Neuron (in vitro differentiated cells): ENCODE data around the gene TYW1.
"Not testable (repeated sequence)": the region's sequence is repeated elsewhere in the genome, so short reads cannot be mapped to it uniquely, and the experiment has no call there.

Experiments used
- H2AFZ ChIP-seq: one replicate; pipeline ENCODE4 v1.6.1; 2013; ENCODE audit warnings: low read depth, mild to moderate bottlenecking, inconsistent platforms, low read length, moderate library complexity
- H3K27me3 ChIP-seq: one replicate; pipeline ENCODE4 v1.6.1; 2013; ENCODE audit warnings: low read length; ENCODE audit not compliant: insufficient read depth
- H3K36me3 ChIP-seq: one replicate; pipeline ENCODE4 v1.6.1; 2013; ENCODE audit warnings: low read length; ENCODE audit not compliant: insufficient read depth
- H3K4me1 ChIP-seq: one replicate; pipeline ENCODE4 v1.6.1; 2013; ENCODE audit warnings: low read length; ENCODE audit not compliant: insufficient read depth
- H3K4me3 ChIP-seq: 2 replicates; pipeline ENCODE4 v1.5.1; 2013; ENCODE audit warnings: mild to moderate bottlenecking, low read length, moderate library complexity
- H3K9me3 ChIP-seq: one replicate; pipeline ENCODE4 v1.6.1; 2013; ENCODE audit warnings: low read length

Gene TYW1

DNA sequence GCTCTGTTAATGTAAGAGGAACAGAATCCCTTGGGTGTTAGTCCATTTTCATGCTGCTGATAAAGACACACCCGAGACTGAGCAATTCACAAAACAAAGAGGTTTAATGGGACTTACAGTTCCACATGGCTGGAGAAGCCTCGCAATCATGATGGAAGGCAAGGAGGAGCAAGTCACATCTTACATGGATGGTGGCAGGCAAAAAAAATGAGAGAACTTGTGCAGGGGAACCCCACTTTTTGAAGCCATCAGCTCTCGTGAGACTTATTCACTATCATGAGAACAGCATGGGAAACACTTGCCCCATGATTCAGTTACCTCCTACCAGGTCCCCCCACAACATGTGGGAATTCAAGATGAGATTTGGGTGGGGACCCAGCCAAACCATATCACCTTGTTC lies 143.2 kb downstream of the TYW1 start:
- H3K4me1 ChIP-seq, H3K36me3 ChIP-seq, H3K9me3 ChIP-seq, H2AFZ ChIP-seq, H3K4me3 ChIP-seq, H3K27me3 ChIP-seq: not testable (repeated sequence)

DNA sequence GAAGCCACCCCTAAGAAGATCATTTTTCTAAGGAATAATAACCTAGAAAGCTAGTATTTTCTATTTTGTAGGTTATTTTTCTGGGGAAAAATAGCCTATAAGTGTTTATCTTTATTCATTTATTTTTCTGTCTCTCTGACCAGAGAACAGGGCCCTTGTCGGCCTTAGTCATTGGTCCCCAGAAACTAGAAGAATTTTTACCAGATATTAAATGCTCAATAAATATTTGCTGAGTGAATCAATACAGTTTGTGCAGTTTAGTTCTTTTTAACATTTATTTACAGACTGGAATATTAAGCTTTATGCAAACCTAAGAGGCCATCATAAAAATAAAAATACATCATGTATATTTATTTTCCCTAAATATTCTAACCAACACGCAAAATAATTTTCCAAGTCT lies 144.4 kb downstream of the TYW1 start:
- H2AFZ ChIP-seq, H3K36me3 ChIP-seq, H3K27me3 ChIP-seq, H3K4me1 ChIP-seq, H3K9me3 ChIP-seq, H3K4me3 ChIP-seq: not testable (repeated sequence)

DNA sequence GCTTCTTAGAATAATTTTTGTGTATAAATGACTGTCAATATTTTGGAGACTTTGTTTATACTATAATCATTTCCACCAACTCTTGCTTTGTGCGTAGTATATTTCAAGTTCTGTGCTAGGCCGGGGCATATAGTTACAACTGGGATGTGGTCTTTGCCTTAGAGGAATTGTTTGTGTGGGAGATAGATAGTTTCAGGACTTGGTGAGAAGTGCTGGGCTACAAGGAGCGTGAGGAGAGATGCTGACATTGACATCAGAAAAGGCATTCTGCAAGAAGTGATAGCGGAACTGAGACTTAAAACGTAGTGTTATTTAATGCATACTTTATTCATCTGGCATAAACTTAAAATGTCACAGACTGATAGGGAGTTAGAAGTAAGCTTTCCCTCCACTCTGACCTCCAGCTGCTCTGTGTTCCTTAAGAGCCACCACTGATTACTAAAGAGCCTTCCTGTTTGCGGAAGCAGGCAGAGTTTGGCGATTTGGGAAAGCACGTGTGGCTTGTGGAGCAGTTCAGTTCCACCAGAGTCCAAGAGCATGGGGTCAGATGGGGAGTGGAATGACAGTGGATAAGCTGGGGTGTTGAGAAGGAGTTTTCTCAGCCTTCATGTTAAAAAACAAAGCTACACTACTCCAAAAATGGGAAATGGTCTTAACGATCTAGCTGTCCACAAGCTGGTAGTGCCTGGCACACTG lies 146.6 kb downstream of the TYW1 start:
- H3K27me3 ChIP-seq, H3K4me3 ChIP-seq: not testable (repeated sequence)

DNA sequence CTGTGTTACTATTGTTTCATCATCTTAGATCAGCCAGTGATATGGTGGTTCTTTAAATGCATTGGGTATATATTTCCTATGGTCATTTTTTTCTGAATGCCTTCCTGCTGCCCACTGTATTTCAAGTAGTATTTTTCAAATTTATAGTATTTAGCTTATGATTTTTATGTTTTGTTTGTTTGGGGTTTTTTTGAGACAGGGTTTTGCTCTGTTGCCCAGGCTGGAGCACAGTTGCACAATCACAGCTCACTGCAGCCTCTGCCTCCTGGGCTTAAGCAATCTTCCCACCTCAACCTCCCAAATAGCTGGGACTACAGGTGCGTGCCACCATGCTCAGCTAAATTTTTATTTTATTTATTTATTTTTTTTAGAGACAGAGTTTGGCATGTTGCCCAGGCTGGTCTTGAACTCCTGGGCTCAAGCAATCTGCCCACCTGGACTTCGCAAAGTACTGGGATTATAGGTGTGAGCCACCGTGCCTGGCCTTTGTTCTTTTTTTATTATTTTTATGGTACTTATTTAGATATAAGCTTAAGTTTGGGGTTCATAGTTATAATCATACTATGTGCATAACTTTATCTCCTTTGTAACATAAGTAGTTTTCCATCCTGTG lies 149.1 kb downstream of the TYW1 start:
- not testable (repeated sequence) for H3K27me3 ChIP-seq, H3K4me3 ChIP-seq, H3K9me3 ChIP-seq, H3K4me1 ChIP-seq, H3K36me3 ChIP-seq, H2AFZ ChIP-seq

More for the DNA sequence above, 146.6 kb downstream of the TYW1 start:
- not testable (repeated sequence) for H3K36me3 ChIP-seq, H3K9me3 ChIP-seq, H2AFZ ChIP-seq, H3K4me1 ChIP-seq

DNA sequence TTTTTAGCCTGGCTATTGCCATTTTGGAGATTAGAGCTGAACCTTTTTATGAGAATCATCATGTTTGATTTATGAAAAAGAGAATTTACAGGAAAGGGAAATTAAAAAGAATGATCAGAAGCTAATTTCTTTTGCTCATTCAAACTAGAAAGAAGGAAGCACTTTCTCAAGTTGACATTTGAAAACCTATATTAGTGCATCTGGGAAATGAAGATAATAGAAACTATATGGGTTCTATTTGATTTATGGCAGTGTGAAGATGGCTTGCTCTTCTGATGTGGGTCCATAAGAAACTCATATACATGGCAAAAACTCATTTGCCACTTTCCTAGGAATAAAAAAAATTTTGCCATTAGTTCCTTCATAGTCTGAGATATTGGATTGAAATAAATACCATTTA lies 152.5 kb downstream of the TYW1 start:
- H3K4me1 ChIP-seq, H3K9me3 ChIP-seq, H3K36me3 ChIP-seq, H2AFZ ChIP-seq, H3K27me3 ChIP-seq, H3K4me3 ChIP-seq: not testable (repeated sequence)

DNA sequence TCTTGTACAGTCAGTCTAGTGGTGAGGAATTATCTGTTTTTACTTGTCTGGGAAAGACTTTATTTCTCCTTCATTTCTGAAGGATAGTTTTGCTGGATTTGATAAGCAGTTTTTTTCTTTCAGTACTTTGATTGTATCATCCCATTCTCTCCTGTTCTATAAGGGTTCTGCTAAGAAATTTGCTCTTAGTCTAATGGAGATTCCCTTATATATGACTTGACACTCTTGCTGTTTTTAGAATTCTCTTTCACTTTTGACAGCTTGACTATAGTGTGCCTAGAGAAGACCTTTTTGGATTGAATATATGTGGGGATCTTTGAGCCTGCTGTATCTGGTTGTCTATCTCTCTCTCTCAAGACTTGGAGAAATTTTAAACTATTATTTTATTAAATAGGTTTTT lies 157.7 kb downstream of the TYW1 start:
- H3K4me1 ChIP-seq, H3K36me3 ChIP-seq, H3K4me3 ChIP-seq: not testable (repeated sequence)

DNA sequence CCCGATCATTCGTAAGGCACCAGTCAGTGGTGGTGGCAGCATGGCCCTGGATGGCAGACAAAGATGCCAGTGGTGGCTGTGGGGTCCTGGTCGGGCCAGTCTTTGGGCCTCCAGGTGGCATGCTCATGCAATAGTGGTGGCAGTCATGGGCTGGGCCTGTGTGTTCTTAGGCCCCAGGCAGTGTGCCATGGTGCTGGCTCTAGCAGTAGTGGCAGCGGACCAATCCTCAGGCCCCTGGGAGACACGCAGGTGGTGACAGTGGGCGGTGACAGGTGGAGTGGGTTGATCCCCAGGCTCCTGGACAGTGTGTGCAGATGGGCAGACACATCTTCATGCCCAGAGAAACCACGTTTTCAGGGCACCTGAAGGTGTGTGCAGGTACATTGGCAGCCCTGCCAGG lies 159.4 kb downstream of the TYW1 start:
- H3K4me1 ChIP-seq, H2AFZ ChIP-seq, H3K4me3 ChIP-seq, H3K36me3 ChIP-seq, H3K9me3 ChIP-seq, H3K27me3 ChIP-seq: not testable (repeated sequence)

More for the DNA sequence above, 157.7 kb downstream of the TYW1 start:
- not testable (repeated sequence) for H3K27me3 ChIP-seq, H3K9me3 ChIP-seq, H2AFZ ChIP-seq

DNA sequence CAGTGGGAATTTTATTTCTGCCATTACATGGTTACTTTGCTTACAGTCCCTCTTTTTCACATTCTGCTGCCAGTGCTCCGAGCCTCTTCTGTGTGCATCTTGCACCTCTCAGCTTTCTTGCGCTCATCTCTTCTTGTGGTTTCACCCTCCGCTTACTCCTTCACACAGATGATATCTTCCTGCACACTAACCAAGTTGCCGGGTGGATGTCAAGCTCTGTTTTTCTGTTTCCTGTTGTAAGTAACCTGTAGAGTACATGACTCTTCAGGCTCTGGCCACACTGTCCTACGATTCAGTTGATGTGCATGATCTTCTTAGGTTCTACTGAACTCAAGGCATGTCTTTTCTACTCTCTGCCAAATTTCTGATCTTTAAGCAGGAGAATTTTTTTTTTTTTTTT lies 166.7 kb downstream of the TYW1 start:
- H3K27me3 ChIP-seq, H3K36me3 ChIP-seq, H3K4me3 ChIP-seq, H3K4me1 ChIP-seq, H3K9me3 ChIP-seq, H2AFZ ChIP-seq: not testable (repeated sequence)

DNA sequence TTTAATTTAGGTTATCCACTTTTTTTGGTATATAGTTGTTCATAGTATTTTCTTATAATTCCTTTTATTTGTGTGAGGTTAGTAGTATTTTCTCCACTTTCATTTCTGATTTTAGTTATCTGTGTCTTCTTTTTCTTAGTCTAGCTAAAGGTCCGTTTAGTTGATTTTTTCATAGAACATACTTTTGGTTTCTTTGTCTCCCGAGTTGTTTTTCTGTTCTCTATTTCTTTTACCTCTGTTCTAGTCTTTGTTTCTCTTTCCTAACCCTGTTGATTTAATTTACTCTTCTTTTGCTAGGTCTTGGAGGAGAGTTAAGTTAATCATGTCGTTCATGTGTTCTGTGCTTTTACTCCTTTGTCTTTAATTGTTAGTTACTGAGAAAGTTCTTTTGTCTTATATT lies 174.5 kb downstream of the TYW1 start:
- not testable (repeated sequence) for H2AFZ ChIP-seq, H3K9me3 ChIP-seq, H3K4me1 ChIP-seq, H3K27me3 ChIP-seq, H3K4me3 ChIP-seq, H3K36me3 ChIP-seq

DNA sequence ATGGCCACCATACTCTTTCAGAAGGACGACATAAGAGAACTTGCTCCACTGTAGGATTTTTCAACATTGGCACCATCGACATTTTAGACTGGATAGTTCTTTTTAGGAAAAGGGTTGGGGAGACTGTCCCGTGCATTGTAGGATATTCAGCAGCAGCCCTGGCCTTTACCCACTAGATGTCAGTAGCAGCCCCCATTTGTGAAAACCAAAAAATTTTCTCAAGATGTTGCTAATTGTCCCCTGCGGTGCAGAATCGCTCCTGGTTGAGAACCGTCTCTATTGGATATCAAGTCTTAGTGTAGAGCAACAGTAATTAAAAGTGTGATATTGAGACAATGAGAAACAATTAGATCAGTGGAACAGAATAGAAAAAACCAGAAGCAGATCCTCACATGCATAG lies 180.1 kb downstream of the TYW1 start:
- H3K9me3 ChIP-seq, H3K4me3 ChIP-seq, H3K27me3 ChIP-seq, H2AFZ ChIP-seq, H3K36me3 ChIP-seq, H3K4me1 ChIP-seq: not testable (repeated sequence)

DNA sequence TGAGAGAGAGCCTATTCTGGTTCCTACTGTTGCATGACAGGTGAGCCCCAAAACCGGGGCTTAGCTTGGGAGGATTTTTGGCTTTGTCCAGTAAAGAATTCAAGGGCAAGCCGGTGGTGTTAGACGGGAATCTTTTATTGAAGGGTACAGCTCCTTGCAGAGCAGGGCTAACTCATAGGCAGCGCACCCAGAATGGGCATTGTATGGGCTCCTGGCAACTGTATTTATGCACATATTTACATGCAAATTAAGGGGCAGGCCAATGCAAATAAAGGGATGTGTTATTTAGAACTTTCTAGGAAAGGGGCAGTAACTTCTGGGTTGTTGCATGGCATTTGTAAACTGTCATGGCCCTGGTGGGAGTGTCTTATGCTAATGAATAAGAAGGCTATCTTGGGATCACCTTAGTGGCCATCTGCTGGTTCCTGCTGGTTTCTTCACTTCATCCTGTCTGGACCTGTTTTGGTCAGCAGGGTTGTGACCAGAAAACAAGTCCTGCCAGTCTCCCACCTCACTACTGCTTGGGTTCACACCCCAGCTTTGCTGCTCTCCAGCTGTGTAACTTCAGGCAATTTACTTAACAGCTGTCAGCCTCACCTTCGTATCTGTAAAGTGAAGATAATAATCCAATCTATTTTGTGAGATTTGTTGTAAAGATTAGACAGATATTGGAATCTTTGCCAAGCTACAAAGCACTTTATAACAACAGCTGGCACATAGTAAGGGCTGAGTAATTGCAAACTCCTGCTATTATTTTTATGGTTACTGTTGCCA lies 182.5 kb downstream of the TYW1 start:
- H3K9me3 ChIP-seq, H3K4me1 ChIP-seq, H3K4me3 ChIP-seq, H2AFZ ChIP-seq, H3K36me3 ChIP-seq, H3K27me3 ChIP-seq: not testable (repeated sequence)

DNA sequence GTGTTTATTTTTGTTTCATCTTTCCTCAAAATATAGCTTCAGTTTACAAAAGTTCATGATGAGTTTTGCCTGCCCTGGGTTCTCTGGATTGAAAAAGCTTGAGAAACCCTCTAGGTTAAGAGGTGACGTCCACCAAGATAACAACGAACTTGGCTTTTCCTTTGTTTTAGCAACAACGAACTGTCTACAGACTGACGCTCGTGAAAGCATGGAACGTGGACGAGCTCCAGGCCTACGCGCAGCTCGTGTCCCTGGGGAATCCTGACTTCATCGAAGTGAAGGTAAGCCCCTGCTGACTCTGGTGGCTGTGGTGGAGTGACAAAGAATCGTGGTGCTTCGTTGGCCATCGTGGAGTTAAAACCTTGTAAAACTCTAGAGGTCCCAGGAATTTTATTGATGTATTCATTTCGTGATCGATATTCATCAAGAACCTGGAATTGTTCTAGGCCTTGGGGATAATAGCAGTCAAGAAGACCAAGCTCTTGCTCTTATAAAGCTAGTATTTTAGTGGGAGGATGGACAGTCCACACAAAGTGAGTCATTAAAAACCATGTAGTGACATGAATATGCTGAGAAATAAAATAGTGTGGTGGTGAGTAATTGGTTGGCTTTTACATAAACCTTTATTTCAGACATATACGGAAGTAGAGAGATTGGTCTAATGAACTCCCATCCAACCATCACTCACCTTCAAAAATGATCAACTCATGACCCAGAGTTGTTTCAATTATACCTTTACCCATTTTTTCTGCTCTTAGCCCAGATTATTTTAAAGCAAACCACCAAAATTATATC lies 186.5 kb downstream of the TYW1 start:
- not testable (repeated sequence) for H3K4me3 ChIP-seq, H2AFZ ChIP-seq, H3K9me3 ChIP-seq, H3K27me3 ChIP-seq, H3K36me3 ChIP-seq, H3K4me1 ChIP-seq

DNA sequence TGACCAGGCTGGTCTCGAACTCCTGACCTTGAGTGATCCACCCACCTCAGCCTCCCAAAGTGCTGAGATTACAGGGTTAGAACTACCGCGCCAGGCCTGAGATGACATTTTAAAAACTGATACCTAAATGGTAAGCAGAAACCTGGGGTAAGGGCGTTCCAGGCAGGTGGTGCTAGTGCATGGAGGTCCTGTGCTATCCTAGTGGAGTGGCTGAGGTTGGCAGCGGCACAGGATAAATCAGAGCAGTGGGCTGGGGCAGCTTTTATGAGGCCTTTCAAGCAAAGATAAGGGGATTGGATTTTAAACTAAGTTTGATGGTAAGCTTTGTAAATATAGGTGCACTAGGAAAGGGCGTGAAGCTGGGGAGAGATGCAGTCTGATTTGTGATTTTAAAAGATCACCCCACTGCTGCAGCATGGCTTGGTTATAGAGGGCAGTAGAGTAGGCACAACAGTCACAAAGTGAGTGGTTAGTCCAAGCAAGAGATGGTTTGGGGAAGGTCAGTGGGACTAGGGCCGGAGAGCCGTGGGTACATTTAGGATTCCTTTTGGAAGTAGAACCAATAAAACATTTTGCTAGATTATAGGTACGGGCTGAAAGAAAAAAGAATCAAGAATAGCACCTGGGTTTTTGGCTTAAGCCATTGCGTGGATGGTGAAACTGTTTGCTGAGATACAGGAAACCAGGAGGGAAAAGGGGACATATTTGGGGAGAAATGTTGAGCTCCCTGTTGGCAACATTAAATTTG lies 188.5 kb downstream of the TYW1 start:
- not testable (repeated sequence) for H3K4me1 ChIP-seq, H3K9me3 ChIP-seq, H2AFZ ChIP-seq

More for the DNA sequence above, 188.5 kb downstream of the TYW1 start:
- H3K36me3 ChIP-seq, H3K27me3 ChIP-seq, H3K4me3 ChIP-seq: not testable (repeated sequence)
